GM18507 (cell line): ENCODE measurements around the gene SLC4A7.
"Not testable (repeated sequence)": the region's sequence is repeated elsewhere in the genome, so short reads cannot be mapped to it uniquely, and the experiment has no call there.

ENCODE experiments used
- DNase-seq: peaks from one replicate; pipeline ENCODE4 v3.0.0; 2011; ENCODE audit warnings: low read depth; ENCODE audit not compliant: insufficient read length; ENCODE audit errors: extremely low spot score
- FAIRE-seq: peaks from 2 replicates; lab custom pipeline; 2011; peaks lifted over from hg19 to GRCh38; lab: Jason Lieb, UNC

The SLC4A7 gene

GRCh38 chr3:27484015-27484844 is at the start of gene SLC4A7:
SLC4A7 (minus strand) TSS chr3:27484384; CDS start chr3:27484126, 258 bp downstream.
- DNase-seq, result peak; percentile 91
- peak; percentile 92 for FAIRE-seq

- FAIRE-seq (no peak), DNase-seq (no peak)
Observed at GRCh38 chr3:27533261-27533607, 49.0 kb upstream of the SLC4A7 start.

GRCh38 chr3:27532426-27533260 is 48.5 kb upstream of the SLC4A7 start:
- DNase-seq (no peak), FAIRE-seq (no peak)

GRCh38 chr3:27531193-27531751 is 47.1 kb upstream of the SLC4A7 start:
- not testable (repeated sequence) for DNase-seq, FAIRE-seq

GRCh38 chr3:27528791-27529190 is 44.6 kb upstream of the SLC4A7 start:
- DNase-seq (no peak), FAIRE-seq (no peak)

- no peak for DNase-seq
- no peak for FAIRE-seq
Observed at GRCh38 chr3:27526614-27527315, 42.6 kb upstream of the SLC4A7 start.

- DNase-seq, result no peak
- FAIRE-seq, result no peak
Observed at GRCh38 chr3:27521872-27522265, 37.7 kb upstream of the SLC4A7 start.

- FAIRE-seq (no peak), DNase-seq (no peak)
Observed at GRCh38 chr3:27521179-27521871, 37.1 kb upstream of the SLC4A7 start.

GRCh38 chr3:27511724-27512422 is 27.7 kb upstream of the SLC4A7 start:
- FAIRE-seq, result no peak
- DNase-seq, result no peak

- FAIRE-seq (no peak), DNase-seq (no peak)
Observed at GRCh38 chr3:27509376-27509775, 25.2 kb upstream of the SLC4A7 start.

GRCh38 chr3:27508424-27508823 is 24.2 kb upstream of the SLC4A7 start:
- FAIRE-seq (no peak), DNase-seq (no peak)

GRCh38 chr3:27507515-27508266 is 23.5 kb upstream of the SLC4A7 start:
- DNase-seq (no peak), FAIRE-seq (no peak)

- DNase-seq (no peak), FAIRE-seq (no peak)
Observed at GRCh38 chr3:27507111-27507510, 22.9 kb upstream of the SLC4A7 start.

GRCh38 chr3:27504749-27505148 is 20.6 kb upstream of the SLC4A7 start:
- FAIRE-seq (no peak), DNase-seq (no peak)

- FAIRE-seq (no peak), DNase-seq (no peak)
Observed at GRCh38 chr3:27503526-27503925, 19.3 kb upstream of the SLC4A7 start.

- no peak for FAIRE-seq
- DNase-seq, result no peak
Observed at GRCh38 chr3:27501759-27502158, 17.6 kb upstream of the SLC4A7 start.

GRCh38 chr3:27500986-27501385 is 16.8 kb upstream of the SLC4A7 start:
- DNase-seq, result no peak
- no peak for FAIRE-seq

GRCh38 chr3:27500035-27500434 is 15.9 kb upstream of the SLC4A7 start:
- no peak for DNase-seq
- no peak for FAIRE-seq
